H9 (cell line): ENCODE data around the gene MOCS3. TPM values are rescaled to one million over a fixed set of nuclear protein-coding genes. Genes with fewer than 3 reads are reported as not detected.

Experiments used
- DNase-seq: peaks from one replicate; pipeline ENCODE4 v3.0.0-alpha.2; 2017
- H2AFZ ChIP-seq: one replicate; pipeline ENCODE4 v1.6.1; 2013; ENCODE audit warnings: mild to moderate bottlenecking, low read length, control low read depth, moderate library complexity
- H2AK5ac ChIP-seq: 2 replicates; pipeline ENCODE4 v1.6.1; 2013; ENCODE audit warnings: low read length, control low read depth, mixed read lengths; ENCODE audit not compliant: insufficient read length
- H2BK120ac ChIP-seq: one replicate; pipeline ENCODE4 v1.6.1; 2013; ENCODE audit warnings: low read depth, mild to moderate bottlenecking, low read length, control low read depth, inconsistent platforms; ENCODE audit not compliant: poor library complexity, severe bottlenecking
- H2BK12ac ChIP-seq: 2 replicates; pipeline ENCODE4 v1.6.1; 2013; ENCODE audit warnings: low read length, control low read depth, mixed read lengths, low read depth; ENCODE audit not compliant: insufficient read length
- H2BK15ac ChIP-seq: 2 replicates; pipeline ENCODE4 v1.6.1; 2013; ENCODE audit warnings: low read depth, low read length, control low read depth
- H2BK20ac ChIP-seq: one replicate; pipeline ENCODE4 v1.6.1; 2013; ENCODE audit warnings: low read depth, mild to moderate bottlenecking, low read length, control low read depth, inconsistent platforms; ENCODE audit not compliant: poor library complexity, severe bottlenecking
- H2BK5ac ChIP-seq: 2 replicates; pipeline ENCODE4 v1.6.1; 2013; ENCODE audit warnings: low read length, control low read depth, mixed read lengths; ENCODE audit not compliant: insufficient read length
- H3K14ac ChIP-seq: 2 replicates; pipeline ENCODE4 v1.6.1; 2013; ENCODE audit warnings: low read length, control low read depth; ENCODE audit not compliant: insufficient read depth
- H3K18ac ChIP-seq: 2 replicates; pipeline ENCODE4 v1.6.1; 2013; ENCODE audit warnings: low read depth, mild to moderate bottlenecking, mixed read lengths, low read length, control low read depth; ENCODE audit not compliant: insufficient read length
- H3K23ac ChIP-seq: 2 replicates; pipeline ENCODE4 v1.6.1; 2013; ENCODE audit warnings: low read length, control low read depth, mixed read lengths, low read depth; ENCODE audit not compliant: insufficient read length
- H3K23me2 ChIP-seq: 2 replicates; pipeline ENCODE4 v1.6.1; 2013; ENCODE audit warnings: low read depth, mild to moderate bottlenecking, mixed read lengths, low read length, control low read depth; ENCODE audit not compliant: insufficient read length, poor library complexity, severe bottlenecking
- H3K27ac ChIP-seq: 2 replicates; pipeline ENCODE4 v1.5.1; 2013; ENCODE audit warnings: low read length, control low read depth, mixed read lengths, low read depth; ENCODE audit not compliant: insufficient read length
- H3K27me3 ChIP-seq: 2 replicates; pipeline ENCODE4 v1.6.1; 2013; ENCODE audit warnings: low read length, control low read depth, inconsistent platforms; ENCODE audit not compliant: insufficient read depth
- H3K4ac ChIP-seq: 2 replicates; pipeline ENCODE4 v1.6.1; 2013; ENCODE audit warnings: low read depth, mild to moderate bottlenecking, control low read depth, inconsistent platforms, low read length, moderate library complexity
- H3K4me1 ChIP-seq: 2 replicates; pipeline ENCODE4 v1.6.1; 2013; ENCODE audit warnings: low read length, control low read depth, inconsistent platforms; ENCODE audit not compliant: insufficient read depth
- H3K4me2 ChIP-seq: 2 replicates; pipeline ENCODE4 v1.6.1; 2013; ENCODE audit warnings: low read length, control low read depth, mixed read lengths; ENCODE audit not compliant: insufficient read length, insufficient read depth
- H3K56ac ChIP-seq: 2 replicates; pipeline ENCODE4 v1.6.1; 2013; ENCODE audit warnings: low read depth, mild to moderate bottlenecking, mixed read lengths, low read length, control low read depth; ENCODE audit not compliant: insufficient read length
- H3K79me1 ChIP-seq: 2 replicates; pipeline ENCODE4 v1.6.1; 2013; ENCODE audit warnings: low read depth, mild to moderate bottlenecking, moderate library complexity, low read length, control low read depth, inconsistent platforms; ENCODE audit not compliant: insufficient read depth, poor library complexity, severe bottlenecking
- H3K79me2 ChIP-seq: 2 replicates; pipeline ENCODE4 v1.6.1; 2013; ENCODE audit warnings: low read length, control low read depth, inconsistent platforms; ENCODE audit not compliant: insufficient read depth
- H3K9ac ChIP-seq: 2 replicates; pipeline ENCODE4 v1.6.1; 2013; ENCODE audit warnings: low read length, control low read depth, mixed read lengths; ENCODE audit not compliant: insufficient read length; ENCODE audit errors: extremely low read depth
- H3K9me3 ChIP-seq: one replicate; pipeline ENCODE4 v1.6.1; 2013; ENCODE audit warnings: low read depth, low read length, inconsistent platforms; ENCODE audit not compliant: control insufficient read depth
- H3T11ph ChIP-seq: one replicate; pipeline ENCODE4 v1.6.1; 2013; ENCODE audit warnings: mild to moderate bottlenecking, low read length, control low read depth, inconsistent platforms
- H4K20me1 ChIP-seq: one replicate; pipeline ENCODE4 v1.6.1; 2013; ENCODE audit not compliant: control insufficient read depth, insufficient read length, insufficient read depth
- H4K5ac ChIP-seq: 2 replicates; pipeline ENCODE4 v1.6.1; 2013; ENCODE audit warnings: low read depth, mild to moderate bottlenecking, mixed read lengths, low read length, control low read depth; ENCODE audit not compliant: insufficient read length
- H4K8ac ChIP-seq: replicated peaks from 2 replicates; pipeline ENCODE4 v1.6.1; 2013; ENCODE audit warnings: low read length, control low read depth, mixed read lengths, low read depth; ENCODE audit not compliant: insufficient read length
- H4K91ac ChIP-seq: 2 replicates; pipeline ENCODE4 v1.6.1; 2013; ENCODE audit warnings: low read depth, mild to moderate bottlenecking, moderate library complexity, mixed read lengths, low read length, control low read depth; ENCODE audit not compliant: insufficient read length
- H3K27ac Mint-ChIP-seq, 3 experiments: 2 replicates in 2 of 3; 3 replicates in 1 of 3; pipeline ENCODE4 v1.8.0; 2020 to 2021; ENCODE audit warnings: mixed read lengths in 3 of 3, mild to moderate bottlenecking in 1 of 3, moderate library complexity in 1 of 3
- H3K27me3 Mint-ChIP-seq: 2 replicates; pipeline ENCODE4 v1.8.0; 2021; ENCODE audit warnings: low read depth, mild to moderate bottlenecking, moderate library complexity, mixed read lengths
- H3K36me3 Mint-ChIP-seq, 3 experiments: 2 replicates in 2 of 3; 3 replicates in 1 of 3; pipeline ENCODE4 v1.8.0; 2020 to 2021; ENCODE audit warnings: low read depth in 3 of 3, mixed read lengths in 3 of 3; ENCODE audit not compliant: insufficient read depth in 1 of 3
- H3K4me1 Mint-ChIP-seq, 2 experiments: 2 replicates each; pipeline ENCODE4 v1.8.0; 2020; ENCODE audit warnings: mixed read lengths in 2 of 2
- H3K4me3 Mint-ChIP-seq, 2 experiments: 2 replicates in 1 of 2; 3 replicates in 1 of 2; pipeline ENCODE4 v1.8.0; 2020 to 2021; ENCODE audit warnings: mild to moderate bottlenecking in 2 of 2, mixed read lengths in 2 of 2, moderate library complexity in 1 of 2
- H3K9me3 Mint-ChIP-seq, 2 experiments: 2 replicates in 1 of 2; 3 replicates in 1 of 2; pipeline ENCODE4 v1.8.0; 2020; ENCODE audit warnings: mild to moderate bottlenecking in 2 of 2, mixed read lengths in 2 of 2, moderate library complexity in 1 of 2
- WGBS: extraction: QIAGEN DNeasy Blood & Tissue Kit; methylation state at CpG from one replicate; pipeline ENCODE4 v1.1.7; 2013; ENCODE audit warnings: missing lambda C conversion rate, low lambda C conversion rate, mixed read lengths; ENCODE audit not compliant: insufficient read length; ENCODE audit errors: extremely low coverage; 5-methylcytosine and 5-hydroxymethylcytosine counted together
- total RNA-seq: library from RNA; stranded (reverse); gene quantifications from 2 replicates; pipeline ENCODE4 v1.2.1, GENCODE V29; 2021
- TF ChIP-seq, protein P1 (sequence below): fragments of 200-600 bp; sonication (generic); conservative IDR thresholded peaks from 3 replicates; pipeline ENCODE4 v1.8.0; 2021; ENCODE audit warnings: antibody characterized with exemption, mild to moderate bottlenecking

Gene MOCS3
- total RNA-seq, 1 experiment from 2014 or later, result 9.0 TPM

DNA sequence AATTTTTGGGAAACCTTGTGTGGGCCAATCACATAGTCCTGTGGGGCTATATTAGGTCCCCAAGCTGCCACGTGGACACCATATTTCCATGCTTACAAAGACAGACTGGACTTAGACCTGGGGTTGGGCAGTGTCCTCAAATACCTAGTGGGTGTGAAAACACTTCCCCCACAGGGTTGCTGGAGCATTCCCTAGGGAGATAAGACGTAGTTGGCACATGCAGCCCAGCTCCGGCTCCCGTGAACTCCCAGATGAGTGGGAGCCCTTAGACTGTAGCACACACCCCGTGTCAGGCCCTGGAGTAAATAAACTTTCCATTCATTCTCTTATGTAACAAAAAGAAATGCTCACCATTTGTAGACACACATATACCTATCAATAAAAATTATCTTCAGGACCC is 50.1 kb downstream of the MOCS3 start:
- Histone ChIP-seq H3K23me2 (no peaks in the 10 kb centered on the region), H2AK5ac (no peak overlapping the region), H4K91ac (no peak overlapping the region), H4K20me1 (no peaks in the 10 kb centered on the region), H3K27me3 (no peaks in the 10 kb centered on the region), H3T11ph (no peak overlapping the region), H2BK15ac (no peak overlapping the region), H3K14ac (no peak overlapping the region), H3K79me1 (no peaks in the 10 kb centered on the region), H2BK12ac (no peak overlapping the region), H3K4me1 (no peaks in the 10 kb centered on the region), H3K9me3 (no peaks in the 10 kb centered on the region), H3K4ac (no peak overlapping the region), H3K56ac (no peak overlapping the region), H3K4me2 (no peak overlapping the region), H4K5ac (no peak overlapping the region), H3K79me2 (no peaks in the 10 kb centered on the region), H3K23ac (no peak overlapping the region), H2BK120ac (no peak overlapping the region), H3K27ac (no peak overlapping the region), H4K8ac (no peak overlapping the region), H3K9ac (no peak overlapping the region), H3K18ac (no peak overlapping the region), H2BK5ac (no peak overlapping the region), H2BK20ac (no peak overlapping the region), H2AFZ (no peak overlapping the region)
- no peak for DNase-seq
- no peak overlapping the region for H3K4me3 Mint-ChIP-seq
- H3K36me3 Mint-ChIP-seq, result peaks cover 13 to 20% (median 14%) of the 10 kb centered on the region in 3 experiments; a peak in 6 of 7 replicates
- no CpG with 5 or more reads among the region's 5 CpGs for WGBS
- TF ChIP-seq, protein P1, sequence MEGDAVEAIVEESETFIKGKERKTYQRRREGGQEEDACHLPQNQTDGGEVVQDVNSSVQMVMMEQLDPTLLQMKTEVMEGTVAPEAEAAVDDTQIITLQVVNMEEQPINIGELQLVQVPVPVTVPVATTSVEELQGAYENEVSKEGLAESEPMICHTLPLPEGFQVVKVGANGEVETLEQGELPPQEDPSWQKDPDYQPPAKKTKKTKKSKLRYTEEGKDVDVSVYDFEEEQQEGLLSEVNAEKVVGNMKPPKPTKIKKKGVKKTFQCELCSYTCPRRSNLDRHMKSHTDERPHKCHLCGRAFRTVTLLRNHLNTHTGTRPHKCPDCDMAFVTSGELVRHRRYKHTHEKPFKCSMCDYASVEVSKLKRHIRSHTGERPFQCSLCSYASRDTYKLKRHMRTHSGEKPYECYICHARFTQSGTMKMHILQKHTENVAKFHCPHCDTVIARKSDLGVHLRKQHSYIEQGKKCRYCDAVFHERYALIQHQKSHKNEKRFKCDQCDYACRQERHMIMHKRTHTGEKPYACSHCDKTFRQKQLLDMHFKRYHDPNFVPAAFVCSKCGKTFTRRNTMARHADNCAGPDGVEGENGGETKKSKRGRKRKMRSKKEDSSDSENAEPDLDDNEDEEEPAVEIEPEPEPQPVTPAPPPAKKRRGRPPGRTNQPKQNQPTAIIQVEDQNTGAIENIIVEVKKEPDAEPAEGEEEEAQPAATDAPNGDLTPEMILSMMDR, result no peak
- no peaks in the 10 kb centered on the region for H3K9me3 Mint-ChIP-seq
- no peak overlapping the region for H3K27ac Mint-ChIP-seq
- no peaks in the 10 kb centered on the region for H3K27me3 Mint-ChIP-seq
- H3K4me1 Mint-ChIP-seq, result peaks cover 2% of the 10 kb centered on the region in 2 experiments; a peak in 3 of 4 replicates
